Lung (tissue), 12 donors: ENCODE data around the gene DHRSX. TPM values are rescaled to one million over a fixed set of nuclear protein-coding genes. Genes with fewer than 3 reads are reported as not detected.
"Not testable (repeated sequence)": the region's sequence is repeated elsewhere in the genome, so short reads cannot be mapped to it uniquely, and the experiment has no call there.

ENCODE experiments used
- ATAC-seq: fragments of 200-7000 bp; cut with Tn5 transposase; one replicate; pipeline ENCODE4 v1.9.1; 2020; ENCODE audit warnings: moderate number of reproducible peaks; ENCODE audit not compliant: insufficient read depth, low FRiP score
- DNase-seq, 3 donors: peaks; one replicate each; pipeline ENCODE4 v3.0.0-alpha.2; 2013 to 2017
- H3K27ac ChIP-seq, 2 donors: one replicate each; pipeline ENCODE4 v1.5.1; 2013; ENCODE audit warnings: mild to moderate bottlenecking in 2 of 2, moderate library complexity in 2 of 2, control low read depth in 1 of 2, inconsistent platforms in 1 of 2, low read depth in 1 of 2, low read length in 1 of 2
- H3K27me3 ChIP-seq, 3 donors: one replicate each; pipeline ENCODE4 v1.5.1; 2013; ENCODE audit warnings: low read length in 2 of 3; ENCODE audit not compliant: control insufficient read depth in 3 of 3, insufficient read depth in 3 of 3
- H3K36me3 ChIP-seq, 4 donors: one replicate each; pipeline ENCODE4 v1.5.1; 2013; ENCODE audit warnings: low read length in 4 of 4, mild to moderate bottlenecking in 1 of 4, moderate library complexity in 1 of 4; ENCODE audit not compliant: control insufficient read depth in 4 of 4, insufficient read depth in 4 of 4
- H3K4me1 ChIP-seq, 5 donors: one replicate each; pipeline ENCODE4 v1.5.1; 2013; ENCODE audit warnings: low read length in 5 of 5, mild to moderate bottlenecking in 2 of 5, moderate library complexity in 1 of 5; ENCODE audit not compliant: control insufficient read depth in 5 of 5, insufficient read depth in 5 of 5
- H3K4me3 ChIP-seq: one replicate; pipeline ENCODE4 v1.5.1; 2013; ENCODE audit warnings: mild to moderate bottlenecking, control low read depth, moderate library complexity
- H3K9ac ChIP-seq, 2 donors: one replicate each; pipeline ENCODE4 v1.5.1; 2013; ENCODE audit warnings: low read length in 2 of 2, control low read depth in 1 of 2; ENCODE audit not compliant: insufficient read depth in 1 of 2
- H3K9me3 ChIP-seq, 4 donors: one replicate each; pipeline ENCODE4 v1.5.1; 2013; ENCODE audit warnings: low read length in 3 of 4, mild to moderate bottlenecking in 1 of 4, moderate library complexity in 1 of 4; ENCODE audit not compliant: control insufficient read depth in 4 of 4, insufficient read depth in 3 of 4
- CTCF ChIP-seq: IDR thresholded peaks from 2 replicates; pipeline ENCODE4 v1.5.1; 2012; ENCODE audit warnings: mild to moderate bottlenecking; ENCODE audit errors: control extremely low read depth, extremely low read depth
- WGBS, 2 donors: extraction: QIAGEN DNeasy Blood & Tissue Kit; methylation state at CpG; one replicate each; pipeline ENCODE4 v1.1.7; 2013; 5-methylcytosine and 5-hydroxymethylcytosine counted together
- polyA plus RNA-seq, 2 donors: library from polyadenylated mRNA; stranded (reverse); fragments of 200-250 nt; gene quantifications; one replicate each; pipeline ENCODE4 v1.2.1, GENCODE V29; 2013
- total RNA-seq, 2 donors: library from RNA; depleted of rRNA in 1 of 2; stranded (reverse); fragments of >200 nt in 1 of 2; gene quantifications; one replicate each; pipeline ENCODE4 v1.2.1, GENCODE V29; 2014 to 2021
- donor health status: control.
- donor health status: control.
- donor health status: Bipolar disorder and iron deficiency.
- donor health status: healthy.
- donor health status: DM: yes; HTN: yes; CAD: no.

The DHRSX gene
- total and polyA plus RNA-seq, 4 donors: 7.0 to 26.3 (median 18.9) TPM

DNA sequence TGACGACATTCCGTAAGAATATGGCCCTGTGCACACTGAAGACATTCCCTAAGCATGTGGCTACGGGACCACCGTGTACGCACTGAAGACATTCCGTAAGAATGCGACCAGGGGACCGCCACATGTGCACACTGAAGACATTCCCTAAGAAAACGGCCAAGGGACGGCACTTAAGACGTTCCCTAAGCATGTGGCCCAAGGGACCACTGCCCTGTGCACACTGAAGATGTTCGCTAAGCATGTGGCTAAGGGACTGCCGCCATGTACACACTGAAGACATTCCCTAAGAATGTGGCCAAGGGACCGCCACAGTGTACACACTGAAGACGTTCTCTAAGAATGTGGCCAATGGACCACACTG, 21.4 kb downstream of the DHRSX start:
- H3K27ac ChIP-seq: no peak overlapping the region
- H3K9ac ChIP-seq: no peak overlapping the region
- no peaks in the 10 kb centered on the region for H3K27me3 ChIP-seq
- peaks cover 0 to 12% (median 5%) of the 10 kb centered on the region in 5 donors for H3K4me1 ChIP-seq
- TF ChIP-seq CTCF: no peak
- no peak for DNase-seq
- no peak overlapping the region for H3K4me3 ChIP-seq
- no peak for ATAC-seq
- H3K9me3 ChIP-seq: peaks cover 0 to 3% (median under 1%) of the 10 kb centered on the region in 4 donors
- WGBS, 2 donors: 98% methylated on average over 15 of the region's 15 CpGs
- peaks cover 0 to 6% (median 3%) of the 10 kb centered on the region in 4 donors for H3K36me3 ChIP-seq

DNA sequence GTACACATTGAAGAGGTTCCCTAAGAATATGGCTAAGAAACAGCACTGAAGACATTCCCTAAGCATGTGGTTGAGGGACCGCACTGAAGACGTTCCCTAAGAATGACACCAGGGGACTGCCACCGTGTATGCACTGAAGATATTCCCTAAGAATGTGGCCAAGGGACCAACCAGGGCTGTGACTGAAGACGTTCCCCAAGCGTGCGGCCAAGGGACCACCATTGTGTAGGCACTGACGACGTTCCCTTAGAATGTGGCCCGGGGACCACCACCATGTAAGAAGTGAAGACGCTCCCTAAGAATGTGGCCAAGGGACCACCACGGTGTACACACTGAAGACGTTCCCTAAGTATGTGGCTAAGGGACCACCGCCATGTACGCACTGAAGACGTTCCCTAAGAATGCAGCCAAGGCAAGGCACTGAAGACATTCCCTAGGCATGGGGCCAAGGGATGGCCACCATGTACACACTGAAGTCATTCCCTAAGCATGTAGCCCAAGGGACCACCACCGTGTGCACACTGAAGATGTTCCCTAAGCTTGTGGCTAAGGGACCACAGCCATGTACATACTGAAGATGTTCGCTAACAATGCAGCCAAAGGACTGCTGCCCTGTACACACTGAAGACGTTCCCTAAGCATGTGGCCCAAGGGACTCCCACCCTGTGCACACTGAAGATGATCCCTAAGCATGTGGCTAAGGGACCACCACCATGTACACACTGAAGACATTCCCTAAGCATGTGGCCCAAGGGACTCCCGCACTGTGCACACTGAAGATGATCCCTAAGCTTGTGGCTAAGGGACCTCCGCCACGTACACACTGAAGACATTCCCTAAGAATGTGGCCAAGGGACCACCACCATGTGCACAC, 22.0 kb downstream of the DHRSX start:
- Histone ChIP-seq H3K9me3 (peaks cover 0 to 3% (median under 1%) of the 10 kb centered on the region in 4 donors), H3K36me3 (peaks cover 0 to 6% (median 3%) of the 10 kb centered on the region in 4 donors), H3K27me3 (no peaks in the 10 kb centered on the region), H3K9ac (no peak overlapping the region), H3K4me1 (peaks cover 0 to 5% (median under 1%) of the 10 kb centered on the region in 5 donors), H3K27ac (no peak overlapping the region), H3K4me3 (no peak overlapping the region)
- WGBS, 2 donors: 92 to 93% methylated on average over 21 of the region's 21 CpGs
- DNase-seq (no peak), ATAC-seq (no peak)
- no peak for TF ChIP-seq CTCF

GRCh38 chrX:2477313-2477712, 23.5 kb downstream of the DHRSX start:
- not testable (repeated sequence) for DNase-seq, H3K4me1 ChIP-seq, H3K9me3 ChIP-seq, H3K36me3 ChIP-seq, ATAC-seq, H3K27ac ChIP-seq, H3K9ac ChIP-seq, H3K4me3 ChIP-seq, H3K27me3 ChIP-seq
- 97% methylated on average over 11 of the region's 11 CpGs for WGBS, 2 donors

GRCh38 chrX:2474963-2475726, 25.6 kb downstream of the DHRSX start:
- no peaks in the 10 kb centered on the region for H3K4me1 ChIP-seq
- no peak for ATAC-seq
- WGBS, 2 donors: 92 to 94% methylated on average over 18 of the region's 18 CpGs
- TF ChIP-seq CTCF: no peak
- no peak overlapping the region for H3K27ac ChIP-seq
- no peak for DNase-seq
- H3K27me3 ChIP-seq: no peaks in the 10 kb centered on the region
- H3K4me3 ChIP-seq: no peak overlapping the region
- peaks cover 0 to 3% (median under 1%) of the 10 kb centered on the region in 4 donors for H3K9me3 ChIP-seq
- no peak overlapping the region for H3K9ac ChIP-seq
- H3K36me3 ChIP-seq: peaks cover 0 to 6% (median 3%) of the 10 kb centered on the region in 4 donors
